H9 (cell line): ENCODE data around the gene DHRS2. TPM values are rescaled to one million over a fixed set of nuclear protein-coding genes. Genes with fewer than 3 reads are reported as not detected.
A peak's percentile ranks its signal among the peaks of the same experiment; 100 is the strongest.

ENCODE experiments used
- DNase-seq: peaks from one replicate; pipeline ENCODE4 v3.0.0-alpha.2; 2017
- H2AFZ ChIP-seq: one replicate; pipeline ENCODE4 v1.6.1; 2013; ENCODE audit warnings: mild to moderate bottlenecking, low read length, control low read depth, moderate library complexity
- H2AK5ac ChIP-seq: 2 replicates; pipeline ENCODE4 v1.6.1; 2013; ENCODE audit warnings: low read length, control low read depth, mixed read lengths; ENCODE audit not compliant: insufficient read length
- H2BK120ac ChIP-seq: one replicate; pipeline ENCODE4 v1.6.1; 2013; ENCODE audit warnings: low read depth, mild to moderate bottlenecking, low read length, control low read depth, inconsistent platforms; ENCODE audit not compliant: poor library complexity, severe bottlenecking
- H2BK12ac ChIP-seq: 2 replicates; pipeline ENCODE4 v1.6.1; 2013; ENCODE audit warnings: low read length, control low read depth, mixed read lengths, low read depth; ENCODE audit not compliant: insufficient read length
- H2BK15ac ChIP-seq: 2 replicates; pipeline ENCODE4 v1.6.1; 2013; ENCODE audit warnings: low read depth, low read length, control low read depth
- H2BK20ac ChIP-seq: one replicate; pipeline ENCODE4 v1.6.1; 2013; ENCODE audit warnings: low read depth, mild to moderate bottlenecking, low read length, control low read depth, inconsistent platforms; ENCODE audit not compliant: poor library complexity, severe bottlenecking
- H2BK5ac ChIP-seq: 2 replicates; pipeline ENCODE4 v1.6.1; 2013; ENCODE audit warnings: low read length, control low read depth, mixed read lengths; ENCODE audit not compliant: insufficient read length
- H3K14ac ChIP-seq: 2 replicates; pipeline ENCODE4 v1.6.1; 2013; ENCODE audit warnings: low read length, control low read depth; ENCODE audit not compliant: insufficient read depth
- H3K18ac ChIP-seq: 2 replicates; pipeline ENCODE4 v1.6.1; 2013; ENCODE audit warnings: low read depth, mild to moderate bottlenecking, mixed read lengths, low read length, control low read depth; ENCODE audit not compliant: insufficient read length
- H3K23ac ChIP-seq: 2 replicates; pipeline ENCODE4 v1.6.1; 2013; ENCODE audit warnings: low read length, control low read depth, mixed read lengths, low read depth; ENCODE audit not compliant: insufficient read length
- H3K23me2 ChIP-seq: 2 replicates; pipeline ENCODE4 v1.6.1; 2013; ENCODE audit warnings: low read depth, mild to moderate bottlenecking, mixed read lengths, low read length, control low read depth; ENCODE audit not compliant: insufficient read length, poor library complexity, severe bottlenecking
- H3K27ac ChIP-seq: 2 replicates; pipeline ENCODE4 v1.5.1; 2013; ENCODE audit warnings: low read length, control low read depth, mixed read lengths, low read depth; ENCODE audit not compliant: insufficient read length
- H3K27me3 ChIP-seq: 2 replicates; pipeline ENCODE4 v1.6.1; 2013; ENCODE audit warnings: low read length, control low read depth, inconsistent platforms; ENCODE audit not compliant: insufficient read depth
- H3K4ac ChIP-seq: 2 replicates; pipeline ENCODE4 v1.6.1; 2013; ENCODE audit warnings: low read depth, mild to moderate bottlenecking, control low read depth, inconsistent platforms, low read length, moderate library complexity
- H3K4me1 ChIP-seq: 2 replicates; pipeline ENCODE4 v1.6.1; 2013; ENCODE audit warnings: low read length, control low read depth, inconsistent platforms; ENCODE audit not compliant: insufficient read depth
- H3K4me2 ChIP-seq: 2 replicates; pipeline ENCODE4 v1.6.1; 2013; ENCODE audit warnings: low read length, control low read depth, mixed read lengths; ENCODE audit not compliant: insufficient read length, insufficient read depth
- H3K56ac ChIP-seq: 2 replicates; pipeline ENCODE4 v1.6.1; 2013; ENCODE audit warnings: low read depth, mild to moderate bottlenecking, mixed read lengths, low read length, control low read depth; ENCODE audit not compliant: insufficient read length
- H3K79me1 ChIP-seq: 2 replicates; pipeline ENCODE4 v1.6.1; 2013; ENCODE audit warnings: low read depth, mild to moderate bottlenecking, moderate library complexity, low read length, control low read depth, inconsistent platforms; ENCODE audit not compliant: insufficient read depth, poor library complexity, severe bottlenecking
- H3K79me2 ChIP-seq: 2 replicates; pipeline ENCODE4 v1.6.1; 2013; ENCODE audit warnings: low read length, control low read depth, inconsistent platforms; ENCODE audit not compliant: insufficient read depth
- H3K9ac ChIP-seq: 2 replicates; pipeline ENCODE4 v1.6.1; 2013; ENCODE audit warnings: low read length, control low read depth, mixed read lengths; ENCODE audit not compliant: insufficient read length; ENCODE audit errors: extremely low read depth
- H3K9me3 ChIP-seq: one replicate; pipeline ENCODE4 v1.6.1; 2013; ENCODE audit warnings: low read depth, low read length, inconsistent platforms; ENCODE audit not compliant: control insufficient read depth
- H3T11ph ChIP-seq: one replicate; pipeline ENCODE4 v1.6.1; 2013; ENCODE audit warnings: mild to moderate bottlenecking, low read length, control low read depth, inconsistent platforms
- H4K20me1 ChIP-seq: one replicate; pipeline ENCODE4 v1.6.1; 2013; ENCODE audit not compliant: control insufficient read depth, insufficient read length, insufficient read depth
- H4K5ac ChIP-seq: 2 replicates; pipeline ENCODE4 v1.6.1; 2013; ENCODE audit warnings: low read depth, mild to moderate bottlenecking, mixed read lengths, low read length, control low read depth; ENCODE audit not compliant: insufficient read length
- H4K8ac ChIP-seq: replicated peaks from 2 replicates; pipeline ENCODE4 v1.6.1; 2013; ENCODE audit warnings: low read length, control low read depth, mixed read lengths, low read depth; ENCODE audit not compliant: insufficient read length
- H4K91ac ChIP-seq: 2 replicates; pipeline ENCODE4 v1.6.1; 2013; ENCODE audit warnings: low read depth, mild to moderate bottlenecking, moderate library complexity, mixed read lengths, low read length, control low read depth; ENCODE audit not compliant: insufficient read length
- H3K27ac Mint-ChIP-seq, 3 experiments: 2 replicates in 2 of 3; 3 replicates in 1 of 3; pipeline ENCODE4 v1.8.0; 2020 to 2021; ENCODE audit warnings: mixed read lengths in 3 of 3, mild to moderate bottlenecking in 1 of 3, moderate library complexity in 1 of 3
- H3K27me3 Mint-ChIP-seq: 2 replicates; pipeline ENCODE4 v1.8.0; 2021; ENCODE audit warnings: low read depth, mild to moderate bottlenecking, moderate library complexity, mixed read lengths
- H3K36me3 Mint-ChIP-seq, 3 experiments: 2 replicates in 2 of 3; 3 replicates in 1 of 3; pipeline ENCODE4 v1.8.0; 2020 to 2021; ENCODE audit warnings: low read depth in 3 of 3, mixed read lengths in 3 of 3; ENCODE audit not compliant: insufficient read depth in 1 of 3
- H3K4me1 Mint-ChIP-seq, 2 experiments: 2 replicates each; pipeline ENCODE4 v1.8.0; 2020; ENCODE audit warnings: mixed read lengths in 2 of 2
- H3K4me3 Mint-ChIP-seq, 2 experiments: 2 replicates in 1 of 2; 3 replicates in 1 of 2; pipeline ENCODE4 v1.8.0; 2020 to 2021; ENCODE audit warnings: mild to moderate bottlenecking in 2 of 2, mixed read lengths in 2 of 2, moderate library complexity in 1 of 2
- H3K9me3 Mint-ChIP-seq, 2 experiments: 2 replicates in 1 of 2; 3 replicates in 1 of 2; pipeline ENCODE4 v1.8.0; 2020; ENCODE audit warnings: mild to moderate bottlenecking in 2 of 2, mixed read lengths in 2 of 2, moderate library complexity in 1 of 2
- CTCF ChIP-seq: fragments of 200-600 bp; sonication (generic); conservative IDR thresholded peaks from 3 replicates; pipeline ENCODE4 v1.8.0; 2021; ENCODE audit warnings: antibody characterized with exemption, mild to moderate bottlenecking
- WGBS: extraction: QIAGEN DNeasy Blood & Tissue Kit; methylation state at CpG from one replicate; pipeline ENCODE4 v1.1.7; 2013; ENCODE audit warnings: missing lambda C conversion rate, low lambda C conversion rate, mixed read lengths; ENCODE audit not compliant: insufficient read length; ENCODE audit errors: extremely low coverage; 5-methylcytosine and 5-hydroxymethylcytosine counted together
- total RNA-seq: library from RNA; stranded (reverse); gene quantifications from 2 replicates; pipeline ENCODE4 v1.2.1, GENCODE V29; 2021

Gene DHRS2
- total RNA-seq, 1 experiment from 2014 or later, result 0.66 TPM

GRCh38 chr14:23669441-23669840, 33.3 kb downstream of the DHRS2 start:
- no peak overlapping the region for H2AFZ ChIP-seq
- H3K4me2 ChIP-seq, result no peak overlapping the region
- peak overlapping the region in 1 of 3 experiments; percentile 29; a peak in 2 of 7 replicates for H3K27ac Mint-ChIP-seq
- no peaks in the 10 kb centered on the region for H3K9me3 ChIP-seq
- no peak overlapping the region for H3T11ph ChIP-seq
- H4K8ac ChIP-seq, result no peak overlapping the region
- H3K79me2 ChIP-seq, result no peaks in the 10 kb centered on the region
- H3K4me1 Mint-ChIP-seq, result peaks cover 3% of the 10 kb centered on the region in 2 experiments; a peak in 1 of 4 replicates
- H2BK20ac ChIP-seq, result no peak overlapping the region
- no peak overlapping the region for H3K27ac ChIP-seq
- H3K4me3 Mint-ChIP-seq, result no peak overlapping the region
- H4K91ac ChIP-seq, result no peak overlapping the region
- peaks cover 0 to 7% (median 0%) of the 10 kb centered on the region in 3 experiments; a peak in 1 of 7 replicates for H3K36me3 Mint-ChIP-seq
- no peak overlapping the region for H3K4ac ChIP-seq
- H3K4me1 ChIP-seq, result no peaks in the 10 kb centered on the region
- H3K23me2 ChIP-seq, result no peaks in the 10 kb centered on the region
- no peak for DNase-seq
- TF ChIP-seq CTCF, result no peak
- H3K79me1 ChIP-seq, result no peaks in the 10 kb centered on the region
- no peaks in the 10 kb centered on the region for H4K20me1 ChIP-seq
- WGBS, result no CpG with 5 or more reads among the region's 5 CpGs
- H4K5ac ChIP-seq, result no peak overlapping the region
- H3K14ac ChIP-seq, result no peak overlapping the region
- H2BK12ac ChIP-seq, result no peak overlapping the region
- H2AK5ac ChIP-seq, result no peak overlapping the region
- no peak overlapping the region for H2BK5ac ChIP-seq
- H2BK120ac ChIP-seq, result no peak overlapping the region
- H3K23ac ChIP-seq, result no peak overlapping the region
- no peak overlapping the region for H2BK15ac ChIP-seq
- H3K27me3 ChIP-seq, result no peaks in the 10 kb centered on the region
- H3K56ac ChIP-seq, result no peak overlapping the region
- peaks cover 3% of the 10 kb centered on the region; the same call in 1 of the 2 replicates for H3K27me3 Mint-ChIP-seq
- H3K18ac ChIP-seq, result no peak overlapping the region
- H3K9me3 Mint-ChIP-seq, result peaks cover 0 to 34% of the 10 kb centered on the region in 2 experiments; a peak in 2 of 5 replicates
- no peak overlapping the region for H3K9ac ChIP-seq
